Skeletal muscle satellite cell (primary cell): ENCODE data around the gene USB1.

ENCODE experiments used
- H3K27me3 ChIP-seq: 2 replicates; pipeline ENCODE4 v1.7.0; 2013; ENCODE audit warnings: low read length; ENCODE audit not compliant: control insufficient read depth, insufficient read depth
- H3K36me3 ChIP-seq: 2 replicates; pipeline ENCODE4 v1.7.0; 2013; ENCODE audit warnings: mild to moderate bottlenecking, control low read depth, low read length; ENCODE audit not compliant: insufficient read depth
- H3K4me1 ChIP-seq: 2 replicates; pipeline ENCODE4 v1.7.0; 2013; ENCODE audit warnings: low read length; ENCODE audit not compliant: control insufficient read depth, insufficient read depth
- H3K4me2 ChIP-seq: 2 replicates; pipeline ENCODE4 v1.7.0; 2013; ENCODE audit warnings: mild to moderate bottlenecking, low read length
- H3K4me3 ChIP-seq: 2 replicates; pipeline ENCODE4 v1.7.0; 2013; ENCODE audit warnings: low read length
- H3K9ac ChIP-seq: 2 replicates; pipeline ENCODE4 v1.7.0; 2013; ENCODE audit warnings: mild to moderate bottlenecking, low read depth, low read length, moderate library complexity
- H3K9me3 ChIP-seq: replicated peaks from 2 replicates; pipeline ENCODE4 v1.7.0; 2013; ENCODE audit warnings: mild to moderate bottlenecking, control low read depth, low read length

Gene USB1

GRCh38 chr16:58031016-58031800 lies 30.0 kb downstream of the USB1 start:
- peaks cover 27% of the 10 kb centered on the region for H3K27me3 ChIP-seq
- H3K9me3 ChIP-seq, result no peaks in the 10 kb centered on the region
- H3K36me3 ChIP-seq, result no peaks in the 10 kb centered on the region
- H3K4me1 ChIP-seq, result peaks cover 11% of the 10 kb centered on the region
- no peak overlapping the region for H3K9ac ChIP-seq
- H3K4me2 ChIP-seq, result no peak overlapping the region
- no peak overlapping the region for H3K4me3 ChIP-seq

GRCh38 chr16:58032710-58033293 lies 31.6 kb downstream of the USB1 start:
- Histone ChIP-seq H3K9me3 (no peaks in the 10 kb centered on the region), H3K27me3 (peaks cover 14% of the 10 kb centered on the region), H3K4me1 (no peaks in the 10 kb centered on the region), H3K9ac (no peak overlapping the region), H3K36me3 (no peaks in the 10 kb centered on the region), H3K4me3 (no peak overlapping the region), H3K4me2 (no peak overlapping the region)

- H3K9ac ChIP-seq, result no peak overlapping the region
- H3K4me3 ChIP-seq, result no peak overlapping the region
These were observed 33.0 kb downstream of the USB1 start for GRCh38 chr16:58034128-58034685.

GRCh38 chr16:58034774-58035173 lies 33.6 kb downstream of the USB1 start:
- Histone ChIP-seq H3K4me2 (no peak overlapping the region), H3K27me3 (peaks cover 5% of the 10 kb centered on the region), H3K9me3 (no peaks in the 10 kb centered on the region), H3K36me3 (no peaks in the 10 kb centered on the region), H3K9ac (no peak overlapping the region), H3K4me1 (no peaks in the 10 kb centered on the region), H3K4me3 (no peak overlapping the region)

More at GRCh38 chr16:58034128-58034685, 33.0 kb downstream of the USB1 start:
- no peak overlapping the region for H3K4me2 ChIP-seq
- H3K9me3 ChIP-seq, result no peaks in the 10 kb centered on the region
- peaks cover 5% of the 10 kb centered on the region for H3K27me3 ChIP-seq
- no peaks in the 10 kb centered on the region for H3K36me3 ChIP-seq
- H3K4me1 ChIP-seq, result no peaks in the 10 kb centered on the region

- Histone ChIP-seq H3K9me3 (no peaks in the 10 kb centered on the region), H3K36me3 (no peaks in the 10 kb centered on the region), H3K27me3 (peaks cover 5% of the 10 kb centered on the region), H3K4me2 (no peak overlapping the region), H3K4me3 (no peak overlapping the region), H3K4me1 (no peaks in the 10 kb centered on the region), H3K9ac (no peak overlapping the region)
These were observed 34.4 kb downstream of the USB1 start for GRCh38 chr16:58035356-58036170.

GRCh38 chr16:58036943-58037342 lies 35.7 kb downstream of the USB1 start:
- Histone ChIP-seq H3K4me1 (no peaks in the 10 kb centered on the region), H3K4me2 (no peak overlapping the region), H3K9me3 (no peaks in the 10 kb centered on the region), H3K27me3 (peaks cover 5% of the 10 kb centered on the region), H3K36me3 (no peaks in the 10 kb centered on the region), H3K9ac (no peak overlapping the region), H3K4me3 (no peak overlapping the region)

GRCh38 chr16:58037365-58038057 lies 36.3 kb downstream of the USB1 start:
- Histone ChIP-seq H3K36me3 (no peaks in the 10 kb centered on the region), H3K4me1 (no peaks in the 10 kb centered on the region), H3K9me3 (no peaks in the 10 kb centered on the region), H3K4me3 (no peak overlapping the region), H3K4me2 (no peak overlapping the region), H3K9ac (no peak overlapping the region), H3K27me3 (peaks cover 5% of the 10 kb centered on the region)

- H3K4me1 ChIP-seq, result no peaks in the 10 kb centered on the region
- no peak overlapping the region for H3K4me2 ChIP-seq
- peaks cover 5% of the 10 kb centered on the region for H3K27me3 ChIP-seq
- no peaks in the 10 kb centered on the region for H3K36me3 ChIP-seq
- H3K9ac ChIP-seq, result no peak overlapping the region
- H3K4me3 ChIP-seq, result no peak overlapping the region
- no peaks in the 10 kb centered on the region for H3K9me3 ChIP-seq
These were observed 37.0 kb downstream of the USB1 start for GRCh38 chr16:58038219-58038641.

GRCh38 chr16:58039829-58040495 lies 38.8 kb downstream of the USB1 start:
- Histone ChIP-seq H3K9me3 (no peaks in the 10 kb centered on the region), H3K9ac (no peak overlapping the region), H3K4me1 (no peaks in the 10 kb centered on the region), H3K4me3 (no peak overlapping the region), H3K27me3 (peaks cover 5% of the 10 kb centered on the region), H3K36me3 (no peaks in the 10 kb centered on the region), H3K4me2 (no peak overlapping the region)

GRCh38 chr16:58040496-58040846 lies 39.3 kb downstream of the USB1 start:
- H3K4me3 ChIP-seq, result no peak overlapping the region
- H3K9ac ChIP-seq, result no peak overlapping the region
- peaks cover 3% of the 10 kb centered on the region for H3K27me3 ChIP-seq
- H3K36me3 ChIP-seq, result no peaks in the 10 kb centered on the region
- H3K4me1 ChIP-seq, result no peaks in the 10 kb centered on the region
- no peak overlapping the region for H3K4me2 ChIP-seq
- H3K9me3 ChIP-seq, result no peaks in the 10 kb centered on the region
